GM15510 (cell line): ENCODE data around the gene CASP10.

Experiments
- POLR2A ChIP-seq: IDR thresholded peaks from 3 replicates; pipeline ENCODE4 v1.6.1; 2011; ENCODE audit warnings: borderline replicate concordance; ENCODE audit not compliant: insufficient read length; ENCODE audit errors: extremely low read depth

CASP10 gene

GRCh38 chr2:201151127-201151981 is 31.6 kb upstream of the CASP10 start:
- TF ChIP-seq POLR2A: no peak

DNA sequence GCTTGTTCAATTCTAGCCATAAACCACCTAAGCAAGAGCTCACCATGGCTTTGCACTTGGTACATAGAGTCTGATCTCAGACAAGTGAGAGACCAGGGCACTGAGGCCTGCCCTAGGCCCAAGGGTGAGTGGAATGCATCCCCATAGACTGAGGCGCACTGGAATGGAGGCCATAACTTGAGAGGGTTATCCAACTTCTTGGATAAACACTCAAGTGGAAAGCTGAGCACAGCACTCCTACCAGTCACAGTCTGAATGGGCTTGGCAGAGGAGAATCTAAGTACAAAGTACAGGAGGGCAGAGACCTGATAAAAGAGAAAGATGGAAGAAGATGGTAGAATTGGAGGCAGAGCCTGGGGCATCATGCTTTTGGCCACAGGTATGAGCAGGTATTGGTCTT is 30.4 kb upstream of the CASP10 start:
- no peak for TF ChIP-seq POLR2A

GRCh38 chr2:201152999-201153815 is 29.7 kb upstream of the CASP10 start:
- no peak for TF ChIP-seq POLR2A

DNA sequence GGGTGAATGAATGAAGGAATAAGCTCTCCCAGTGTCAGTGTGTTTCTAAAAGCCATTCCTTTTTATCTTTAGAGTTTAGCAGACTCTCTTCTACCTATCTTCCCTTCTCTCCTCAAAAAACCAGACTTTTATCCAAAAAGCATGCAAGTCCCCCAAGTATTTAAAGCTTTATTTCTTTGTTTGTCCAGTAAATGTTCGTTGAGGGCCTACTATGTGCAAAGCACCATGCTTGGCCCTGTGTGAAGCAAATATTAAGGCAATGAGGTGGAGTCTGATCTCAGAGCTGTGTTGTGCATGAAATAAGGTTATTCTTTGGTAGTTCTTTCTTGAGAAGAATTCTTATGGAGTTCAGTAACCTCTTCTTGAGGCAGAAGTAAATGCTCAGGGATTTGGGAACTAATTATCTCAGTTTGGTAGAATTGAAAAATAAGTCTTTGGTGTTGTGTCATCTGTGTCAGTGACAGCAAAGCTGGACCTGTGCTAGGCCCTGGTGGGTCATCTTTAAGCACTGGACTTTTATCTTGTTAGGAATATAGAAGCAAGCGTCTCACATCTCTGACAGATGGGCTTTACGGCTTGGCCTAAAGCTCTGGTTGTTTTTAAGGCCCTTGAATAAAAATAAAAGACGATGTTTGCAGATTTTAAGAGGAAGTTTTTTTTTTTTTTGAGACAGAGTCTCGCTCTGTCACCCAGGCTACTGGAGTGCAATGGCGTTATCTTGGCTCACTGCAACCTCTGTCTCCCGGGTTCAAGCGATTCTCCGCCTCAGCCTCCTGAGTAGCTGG is 28.1 kb upstream of the CASP10 start:
- no peak for TF ChIP-seq POLR2A

DNA sequence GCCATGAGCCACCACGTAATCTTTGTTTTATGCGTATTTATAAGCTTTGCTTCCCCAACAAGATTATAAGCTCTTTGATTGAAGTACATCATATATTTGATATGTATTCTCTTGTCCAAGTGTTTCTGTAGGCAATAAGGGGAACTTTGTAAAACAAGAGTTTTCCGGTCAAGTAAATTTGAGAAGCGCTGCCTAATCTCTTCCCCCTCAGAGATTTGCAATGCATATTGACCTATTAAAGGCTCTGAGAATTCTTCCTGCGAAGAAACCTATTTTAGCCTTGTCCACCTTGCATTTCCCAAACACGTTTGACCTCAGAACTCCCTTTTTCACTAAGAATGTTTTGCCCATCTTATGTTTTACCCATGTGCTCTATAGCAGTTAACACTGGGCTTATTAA is 26.9 kb upstream of the CASP10 start:
- TF ChIP-seq POLR2A: no peak

DNA sequence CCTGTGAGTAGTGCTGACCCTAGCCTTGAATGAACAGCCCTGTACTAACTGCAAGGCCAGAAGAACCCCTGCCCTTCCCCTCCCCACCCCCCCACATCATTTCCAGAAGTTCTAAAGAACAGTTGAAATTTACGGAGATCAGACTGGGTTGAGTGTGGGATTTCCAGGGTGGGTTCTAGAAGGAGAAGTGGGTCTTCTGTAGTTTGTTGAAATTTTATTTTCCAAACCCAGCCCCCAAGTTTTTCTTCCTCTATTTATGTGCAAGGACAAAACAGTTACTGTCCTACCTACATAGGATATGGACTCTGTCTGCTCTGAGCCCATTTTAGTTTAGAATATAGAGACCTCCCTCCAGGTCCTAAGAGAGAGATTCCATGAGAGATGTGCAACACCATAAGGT is 26.3 kb upstream of the CASP10 start:
- no peak for TF ChIP-seq POLR2A

DNA sequence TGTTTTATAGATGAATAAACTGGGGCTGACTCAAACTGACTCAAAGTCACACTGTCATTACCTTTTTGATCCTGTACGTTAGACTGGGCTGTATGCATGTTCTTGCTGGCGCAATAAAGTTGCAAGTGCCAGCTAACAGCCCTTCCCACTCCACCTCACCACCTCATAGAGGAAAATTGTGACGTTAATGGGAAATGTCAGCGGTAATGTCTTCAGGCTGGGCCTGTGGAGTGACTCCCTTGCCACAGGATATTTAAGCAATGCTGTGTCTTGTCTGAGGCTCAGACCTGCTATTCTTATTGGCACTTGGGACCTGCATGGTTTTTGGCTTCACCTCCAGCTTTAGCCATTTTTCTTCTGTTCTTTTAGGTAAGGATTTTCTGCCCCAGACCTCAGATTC is 25.2 kb upstream of the CASP10 start:
- TF ChIP-seq POLR2A: no peak

GRCh38 chr2:201158111-201158929 is 24.6 kb upstream of the CASP10 start:
- TF ChIP-seq POLR2A: no peak

- no peak for TF ChIP-seq POLR2A
Observed at GRCh38 chr2:201164166-201164565, 18.8 kb upstream of the CASP10 start.

- no peak for TF ChIP-seq POLR2A
Observed at GRCh38 chr2:201167546-201167945, 15.4 kb upstream of the CASP10 start.

DNA sequence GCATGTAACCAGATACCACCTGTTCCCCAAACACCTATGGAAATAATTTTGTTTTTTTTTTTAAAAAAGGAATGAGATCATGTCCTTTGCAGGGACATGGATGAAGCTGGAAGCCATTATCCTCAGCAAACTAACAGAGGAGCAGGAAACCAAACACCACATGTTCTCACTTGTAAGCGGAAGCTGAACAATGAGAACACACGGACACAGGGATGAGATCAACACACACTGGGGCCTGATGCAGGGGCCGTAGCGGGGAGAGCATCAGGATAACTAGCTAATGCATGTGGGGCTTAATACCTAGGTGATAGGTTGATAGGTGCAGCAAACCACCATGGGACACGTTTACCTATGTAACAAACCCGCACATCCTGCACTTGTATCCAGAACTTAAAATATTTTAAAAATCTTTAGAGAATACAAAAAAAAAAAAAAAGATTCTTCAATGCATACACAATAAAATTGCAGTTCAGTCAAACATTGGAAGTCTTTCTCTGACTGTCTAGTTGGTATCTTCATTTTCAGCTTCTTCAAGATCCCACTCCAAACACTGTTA is 11.6 kb upstream of the CASP10 start:
- no peak for TF ChIP-seq POLR2A

DNA sequence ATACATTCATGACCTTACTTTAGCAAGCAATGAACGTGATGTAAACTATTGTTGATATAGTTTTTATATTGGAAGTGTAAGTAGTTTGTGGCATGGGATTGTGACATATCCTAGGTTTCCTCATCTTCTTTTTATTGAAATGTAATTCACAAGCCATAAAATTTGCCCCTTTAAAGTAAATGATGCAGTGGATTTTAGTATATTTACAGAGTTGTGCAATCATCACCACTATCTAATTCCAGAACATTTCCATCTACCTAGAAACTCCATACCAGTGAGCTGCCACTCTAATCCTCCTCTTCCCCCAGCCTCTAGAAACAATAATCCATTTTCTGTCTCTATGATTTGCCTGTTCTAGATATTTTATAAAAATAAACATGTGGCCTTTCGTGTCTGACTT is 10.7 kb upstream of the CASP10 start:
- TF ChIP-seq POLR2A: no peak

DNA sequence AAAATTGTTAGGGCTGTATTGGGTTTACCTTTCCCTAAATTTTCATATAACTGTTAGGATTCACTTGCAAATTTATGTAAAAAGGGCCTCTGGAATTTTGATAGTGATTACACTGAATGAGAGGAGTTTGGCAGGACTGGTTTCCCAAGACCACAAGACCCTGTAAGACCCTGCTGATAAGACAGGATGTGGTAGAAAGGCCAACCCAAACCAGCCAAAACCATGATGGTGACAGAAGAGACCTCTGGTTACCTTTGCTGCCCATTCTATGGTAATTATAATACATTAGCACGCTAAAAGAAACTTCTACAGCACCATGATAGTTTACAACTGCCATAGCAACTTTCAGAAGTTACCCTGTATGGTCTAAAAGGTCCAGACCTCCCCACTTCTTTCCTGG is 8.3 kb upstream of the CASP10 start:
- no peak for TF ChIP-seq POLR2A

DNA sequence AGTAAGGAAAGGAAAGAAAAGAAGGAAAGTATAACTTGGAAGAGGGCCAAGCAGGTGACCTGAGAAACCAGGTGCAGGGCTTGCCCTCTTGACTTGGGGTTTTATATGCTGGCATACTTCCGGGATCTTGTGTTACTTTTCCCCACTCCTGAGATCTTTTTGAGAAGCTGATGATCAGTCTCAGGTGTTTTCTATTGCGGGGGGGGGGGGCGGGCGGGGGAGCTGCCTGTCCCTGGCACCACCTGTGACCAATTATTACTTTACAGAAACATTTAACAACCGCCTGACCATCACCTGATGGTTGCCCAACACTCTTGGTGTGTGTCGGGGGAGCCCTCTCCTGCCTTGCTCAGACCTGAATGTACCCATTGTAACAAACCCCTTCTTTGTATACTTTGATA is 6.9 kb upstream of the CASP10 start:
- no peak for TF ChIP-seq POLR2A
